OCI-LY7 (cell line): ENCODE measurements around the gene EPB41L4B. TPM values are rescaled to one million over a fixed set of nuclear protein-coding genes. Genes with fewer than 3 reads are reported as not detected.

Experiments used
- BruUV-seq: library from RNA; stranded (reverse); fragments of 400-500 nt; replicated peaks from 2 replicates; lab custom pipeline; 2021; lab: Mats Ljungman, UMichigan
- CTCF ChIA-PET: fragments of 300-600 bp; sonication (Branson Sonifier 250); formaldehyde crosslinking; loops from one replicate; lab custom pipeline; 2022; ENCODE audit warnings: antibody characterized with exemption; ENCODE audit not compliant: unreplicated experiment; lab: Charles Lee
- POLR2A ChIA-PET: fragments of 300-600 bp; sonication (Branson Sonifier 250); formaldehyde crosslinking; loops from one replicate; lab custom pipeline; 2022; ENCODE audit warnings: antibody characterized with exemption; lab: Charles Lee
- DNase-seq: peaks from one replicate; pipeline ENCODE4 v3.0.0-alpha.2; 2015; ENCODE audit warnings: low spot score
- H2AFZ ChIP-seq: fragments of 200-600 bp; sonication (generic), shearing (Covaris generic); 2 replicates; pipeline ENCODE4 v1.6.1; 2014; ENCODE audit warnings: mild to moderate bottlenecking, antibody characterized with exemption, low read length, moderate library complexity
- H3K27ac ChIP-seq: fragments of 200-600 bp; sonication (generic); 2 replicates; pipeline ENCODE4 v1.5.1; 2014; ENCODE audit warnings: mixed run types, low read depth, mild to moderate bottlenecking, moderate library complexity, low read length, inconsistent platforms; ENCODE audit not compliant: poor library complexity, severe bottlenecking
- H3K36me3 ChIP-seq: fragments of 200-600 bp; sonication (generic); 2 replicates; pipeline ENCODE4 v1.6.1; 2014; ENCODE audit warnings: mild to moderate bottlenecking, antibody characterized with exemption, low read length, moderate library complexity, mixed read lengths; ENCODE audit not compliant: insufficient read depth
- H3K4me1 ChIP-seq: fragments of 200-600 bp; sonication (generic); 2 replicates; pipeline ENCODE4 v1.5.1; 2014; ENCODE audit warnings: mild to moderate bottlenecking, low read length; ENCODE audit not compliant: insufficient read depth, poor library complexity, severe bottlenecking
- H3K4me2 ChIP-seq: fragments of 200-600 bp; sonication (generic); 2 replicates; pipeline ENCODE4 v1.6.1; 2014; ENCODE audit warnings: mild to moderate bottlenecking, low read length
- H3K4me3 ChIP-seq: fragments of 200-600 bp; sonication (generic); 2 replicates; pipeline ENCODE4 v1.5.1; 2014; ENCODE audit warnings: mild to moderate bottlenecking, low read depth, low read length; ENCODE audit not compliant: poor library complexity, severe bottlenecking
- H3K79me2 ChIP-seq: fragments of 200-600 bp; sonication (generic); 2 replicates; pipeline ENCODE4 v1.6.1; 2016; ENCODE audit warnings: low read depth, mild to moderate bottlenecking, low read length, moderate library complexity, mixed read lengths; ENCODE audit not compliant: insufficient read depth
- H3K9me2 ChIP-seq: fragments of 200-600 bp; sonication (generic); 2 replicates; pipeline ENCODE4 v1.6.1; 2016; ENCODE audit warnings: mild to moderate bottlenecking, low read length, mixed read lengths; ENCODE audit not compliant: insufficient read depth
- H3K9me3 ChIP-seq: fragments of 200-600 bp; sonication (generic); 2 replicates; pipeline ENCODE4 v1.6.1; 2014; ENCODE audit warnings: mild to moderate bottlenecking, mixed run types, low read length, mixed read lengths
- H4K20me1 ChIP-seq: fragments of 200-600 bp; sonication (generic); 2 replicates; pipeline ENCODE4 v1.6.1; 2014; ENCODE audit warnings: mild to moderate bottlenecking, antibody characterized with exemption, low read length, moderate library complexity, mixed read lengths; ENCODE audit not compliant: insufficient read depth
- EZH2phosphoT487 ChIP-seq: fragments of 200-600 bp; sonication (generic); IDR thresholded peaks from 2 replicates; pipeline ENCODE4 v1.6.1; 2018; ENCODE audit warnings: low read depth, borderline replicate concordance, mild to moderate bottlenecking, mixed run types, antibody characterized with exemption, low read length, moderate library complexity, mixed read lengths
- intact Hi-C: fragments of 100-400 bp; cut with micrococcal nuclease; formaldehyde crosslinking; loops from one replicate; pipeline ENCODE4 v1.10.0; 2022; ENCODE audit not compliant: unreplicated experiment
- total RNA-seq, 2 experiments: library from RNA; depleted of rRNA in 1 of 2; stranded (reverse); fragments of >200 nt in 1 of 2; shearing (Covaris generic) in 1 of 2; gene quantifications; 2 replicates each; pipeline ENCODE4 v1.2.3, GENCODE V29; 2014 to 2022
- TF ChIP-seq, protein P1 (sequence below): fragments of 200-600 bp; sonication (generic); conservative IDR thresholded peaks from 2 replicates; pipeline ENCODE4 v1.5.1; 2014; ENCODE audit warnings: mild to moderate bottlenecking, antibody characterized with exemption, low read length, moderate library complexity, mixed read lengths

EPB41L4B gene
- total RNA-seq, 2 experiments from 2014 or later = 0.29 TPM; not detected in 1

- intact Hi-C loops = no loop called here
- CTCF ChIA-PET = no interaction called here
- Histone ChIP-seq H3K4me1 (no peaks in the 10 kb centered on the region), H3K27ac (no peak overlapping the region), H2AFZ (no peak overlapping the region), H3K9me3 (no peaks in the 10 kb centered on the region), H3K4me2 (no peak overlapping the region), H4K20me1 (no peaks in the 10 kb centered on the region), H3K4me3 (no peak overlapping the region), H3K36me3 (no peaks in the 10 kb centered on the region), H3K79me2 (no peaks in the 10 kb centered on the region), H3K9me2 (no peaks in the 10 kb centered on the region)
- TF ChIP-seq, protein P1, sequence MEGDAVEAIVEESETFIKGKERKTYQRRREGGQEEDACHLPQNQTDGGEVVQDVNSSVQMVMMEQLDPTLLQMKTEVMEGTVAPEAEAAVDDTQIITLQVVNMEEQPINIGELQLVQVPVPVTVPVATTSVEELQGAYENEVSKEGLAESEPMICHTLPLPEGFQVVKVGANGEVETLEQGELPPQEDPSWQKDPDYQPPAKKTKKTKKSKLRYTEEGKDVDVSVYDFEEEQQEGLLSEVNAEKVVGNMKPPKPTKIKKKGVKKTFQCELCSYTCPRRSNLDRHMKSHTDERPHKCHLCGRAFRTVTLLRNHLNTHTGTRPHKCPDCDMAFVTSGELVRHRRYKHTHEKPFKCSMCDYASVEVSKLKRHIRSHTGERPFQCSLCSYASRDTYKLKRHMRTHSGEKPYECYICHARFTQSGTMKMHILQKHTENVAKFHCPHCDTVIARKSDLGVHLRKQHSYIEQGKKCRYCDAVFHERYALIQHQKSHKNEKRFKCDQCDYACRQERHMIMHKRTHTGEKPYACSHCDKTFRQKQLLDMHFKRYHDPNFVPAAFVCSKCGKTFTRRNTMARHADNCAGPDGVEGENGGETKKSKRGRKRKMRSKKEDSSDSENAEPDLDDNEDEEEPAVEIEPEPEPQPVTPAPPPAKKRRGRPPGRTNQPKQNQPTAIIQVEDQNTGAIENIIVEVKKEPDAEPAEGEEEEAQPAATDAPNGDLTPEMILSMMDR = no peak
- TF ChIP-seq EZH2phosphoT487 = no peak
- DNase-seq = no peak
- POLR2A ChIA-PET = no interaction called here
- BruUV-seq = no TSS peak
Observed at GRCh38 chr9:109354190-109354589, 33.3 kb upstream of the EPB41L4B start.

DNA sequence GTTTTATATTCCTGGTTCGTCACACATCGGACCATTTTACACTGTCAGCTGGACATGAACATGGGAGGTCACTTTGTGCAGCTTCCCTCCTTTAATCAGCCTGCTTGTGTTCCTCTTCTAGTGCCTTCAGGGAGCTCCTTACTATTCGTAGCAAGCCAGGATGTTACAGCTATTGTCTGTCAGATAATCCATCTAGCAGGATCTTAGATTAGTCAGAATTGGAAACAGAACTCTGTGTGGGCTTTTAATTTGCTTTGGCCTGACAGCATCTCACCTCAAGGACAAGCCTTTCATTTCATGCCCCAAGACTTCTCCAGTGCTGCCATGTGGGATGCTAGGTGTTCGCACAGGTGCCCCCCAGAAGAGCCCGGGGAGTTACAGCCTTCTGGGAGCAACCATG, 30.2 kb upstream of the EPB41L4B start:
- TF ChIP-seq, protein P1 = no peak
- TF ChIP-seq EZH2phosphoT487 = no peak
- no TSS peak for BruUV-seq
- Histone ChIP-seq H2AFZ (no peak overlapping the region), H3K4me2 (no peak overlapping the region), H3K79me2 (no peaks in the 10 kb centered on the region), H3K27ac (no peak overlapping the region), H3K36me3 (no peaks in the 10 kb centered on the region), H4K20me1 (no peaks in the 10 kb centered on the region), H3K4me1 (no peaks in the 10 kb centered on the region), H3K9me3 (no peaks in the 10 kb centered on the region), H3K9me2 (no peaks in the 10 kb centered on the region), H3K4me3 (no peak overlapping the region)
- ChIA-PET POLR2A (no interaction called here), CTCF (no interaction called here)
- intact Hi-C loops = no loop called here
- DNase-seq = no peak

GRCh38 chr9:109349421-109349846, 28.6 kb upstream of the EPB41L4B start:
- Histone ChIP-seq H4K20me1 (no peaks in the 10 kb centered on the region), H3K4me3 (no peak overlapping the region), H3K9me3 (no peaks in the 10 kb centered on the region), H3K36me3 (no peaks in the 10 kb centered on the region), H2AFZ (no peak overlapping the region), H3K4me2 (no peak overlapping the region), H3K79me2 (no peaks in the 10 kb centered on the region), H3K27ac (no peak overlapping the region), H3K9me2 (no peaks in the 10 kb centered on the region), H3K4me1 (no peaks in the 10 kb centered on the region)
- no peak for DNase-seq
- POLR2A ChIA-PET = no interaction called here
- no TSS peak for BruUV-seq
- TF ChIP-seq, protein P1 = no peak
- CTCF ChIA-PET = no interaction called here
- intact Hi-C loops = no loop called here
